GM18502 (cell line): ENCODE results near the gene OR2H2.

Experiments used
- ATAC-seq: cut with Tn5 transposase; IDR thresholded peaks from one replicate; pipeline ENCODE4 v1.9.1; 2021; ENCODE audit warnings: mild to moderate bottlenecking; ENCODE audit not compliant: unreplicated experiment, poor library complexity

OR2H2 gene

GRCh38 chr6:29590218-29590808 is 5.4 kb downstream of the OR2H2 start:
- ATAC-seq = no peak

- ATAC-seq = no peak
These were observed 6.8 kb downstream of the OR2H2 start for GRCh38 chr6:29591677-29592076.

GRCh38 chr6:29593199-29593855 is 8.4 kb downstream of the OR2H2 start:
- ATAC-seq = no peak

- no peak for ATAC-seq
These were observed 11.5 kb downstream of the OR2H2 start for GRCh38 chr6:29596381-29596900.

GRCh38 chr6:29597184-29597583 is 12.3 kb downstream of the OR2H2 start:
- ATAC-seq = no peak

- ATAC-seq = no peak
These were observed 13.3 kb downstream of the OR2H2 start for GRCh38 chr6:29598172-29598747.

GRCh38 chr6:29602564-29603361 is 17.8 kb downstream of the OR2H2 start:
- no peak for ATAC-seq

GRCh38 chr6:29603456-29603855 is 18.5 kb downstream of the OR2H2 start:
- no peak for ATAC-seq

- ATAC-seq = no peak
These were observed 19.0 kb downstream of the OR2H2 start for GRCh38 chr6:29603930-29604329.

GRCh38 chr6:29608131-29608530 is 23.2 kb downstream of the OR2H2 start:
- ATAC-seq = no peak

GRCh38 chr6:29610540-29610939 is 25.6 kb downstream of the OR2H2 start:
- no peak for ATAC-seq

- ATAC-seq = no peak
These were observed 26.5 kb downstream of the OR2H2 start for GRCh38 chr6:29611426-29611825.

- ATAC-seq = no peak
These were observed 33.0 kb downstream of the OR2H2 start for GRCh38 chr6:29617782-29618554.

- no peak for ATAC-seq
These were observed 34.7 kb downstream of the OR2H2 start for GRCh38 chr6:29619578-29620160.

- no peak for ATAC-seq
These were observed 35.7 kb downstream of the OR2H2 start for GRCh38 chr6:29620630-29621029.

GRCh38 chr6:29624520-29624961 is 39.6 kb downstream of the OR2H2 start:
- no peak for ATAC-seq

GRCh38 chr6:29625337-29625930 is 40.5 kb downstream of the OR2H2 start:
- ATAC-seq = no peak

- no peak for ATAC-seq
These were observed 42.2 kb downstream of the OR2H2 start for GRCh38 chr6:29626948-29627754.
